GM23248 (cell line): ENCODE results near the gene RABL3.

Experiments used
- EZH2 ChIP-seq: fragments of 200-600 bp; sonication (generic); IDR thresholded peaks from 2 replicates; pipeline ENCODE4 v1.6.1; 2018; ENCODE audit warnings: antibody characterized with exemption, mild to moderate bottlenecking; ENCODE audit not compliant: insufficient read depth, poor library complexity, severe bottlenecking
- EZH2phosphoT487 ChIP-seq: fragments of 200-600 bp; sonication (generic); IDR thresholded peaks from 2 replicates; pipeline ENCODE4 v1.6.1; 2018; ENCODE audit warnings: antibody characterized with exemption, moderate library complexity, mild to moderate bottlenecking, low read depth; ENCODE audit not compliant: insufficient read depth

DNA sequence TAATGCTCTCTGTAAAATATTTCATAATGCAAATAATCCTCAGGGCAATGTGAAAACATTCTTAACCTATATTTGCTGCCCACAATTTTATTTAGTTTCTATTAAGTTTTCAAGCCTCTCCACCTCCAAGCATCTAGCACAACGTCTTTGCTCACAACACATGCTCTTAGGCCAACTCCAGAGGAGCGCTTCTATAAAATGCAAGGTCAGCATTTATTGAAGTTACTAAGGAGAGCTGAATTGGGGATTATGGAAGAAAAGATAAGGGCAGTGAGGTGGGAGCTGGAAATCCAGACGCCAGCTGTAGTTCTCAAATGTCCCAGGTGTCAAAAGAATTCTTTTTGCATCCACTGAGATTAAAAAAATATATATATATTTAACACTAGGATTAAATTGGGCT, 996 bp downstream of the RABL3 start:
- TF ChIP-seq EZH2 (no peak), EZH2phosphoT487 (no peak)
